Urothelium cell line (cell line): ENCODE measurements around the gene DOC2A.
"Not testable (repeated sequence)": the region's sequence is repeated elsewhere in the genome, so short reads cannot be mapped to it uniquely, and the experiment has no call there.

Experiments used
- DNase-seq: peaks from one replicate; pipeline ENCODE4 v3.0.0; 2011; ENCODE audit warnings: low spot score, mixed read lengths
- FAIRE-seq: peaks from 2 replicates; lab custom pipeline; 2011; peaks lifted over from hg19 to GRCh38; lab: Jason Lieb, UNC

The DOC2A gene

GRCh38 chr16:29973384-29974246 is 37.2 kb downstream of the DOC2A start, which contains the start of gene TAOK2:
TAOK2 (plus strand) TSS chr16:29973868; CDS start chr16:29977773, 3,905 bp downstream.
- peak; percentile 98 for DNase-seq
- no peak for FAIRE-seq

DNA sequence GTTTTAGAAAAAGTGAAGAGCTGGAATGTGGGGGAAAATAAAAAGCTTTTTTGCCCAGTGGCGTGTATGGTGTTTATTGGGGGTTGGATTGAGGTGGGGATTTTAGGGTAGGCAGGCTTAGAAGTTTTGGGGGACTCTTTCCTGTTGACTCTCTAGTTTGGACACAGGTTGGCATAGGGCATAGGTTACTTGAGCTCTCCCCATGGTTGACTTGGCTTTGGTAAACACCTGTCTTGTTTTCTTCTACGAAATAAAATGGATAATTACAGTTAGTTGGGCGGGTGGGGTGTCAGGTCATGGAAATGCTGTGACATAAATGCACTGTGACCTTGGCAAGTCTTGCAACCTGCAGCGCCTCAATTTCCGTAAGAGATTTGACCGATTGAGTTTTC is 37.8 kb downstream of the DOC2A start:
- no peak for DNase-seq
- FAIRE-seq, result no peak

DNA sequence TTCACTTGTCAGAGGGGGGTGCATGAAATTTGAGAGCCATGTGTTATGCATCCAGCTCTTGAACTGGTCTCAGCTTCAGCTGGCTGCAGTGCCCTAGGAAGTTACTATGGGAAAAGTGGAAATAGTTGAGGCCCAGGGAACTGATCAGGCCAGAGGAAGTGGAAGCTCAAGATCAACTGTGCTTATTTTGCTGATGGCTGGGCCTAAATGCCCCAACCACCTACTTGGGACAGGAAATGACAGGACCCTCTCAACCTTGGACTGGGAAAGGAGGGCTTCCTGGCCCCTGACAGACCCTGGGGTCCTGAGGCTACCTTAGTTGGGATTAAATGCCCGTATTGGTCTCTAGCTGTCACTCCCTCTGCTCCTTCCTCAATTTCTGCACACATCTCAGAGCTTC is 38.3 kb downstream of the DOC2A start:
- DNase-seq (no peak), FAIRE-seq (no peak)

DNA sequence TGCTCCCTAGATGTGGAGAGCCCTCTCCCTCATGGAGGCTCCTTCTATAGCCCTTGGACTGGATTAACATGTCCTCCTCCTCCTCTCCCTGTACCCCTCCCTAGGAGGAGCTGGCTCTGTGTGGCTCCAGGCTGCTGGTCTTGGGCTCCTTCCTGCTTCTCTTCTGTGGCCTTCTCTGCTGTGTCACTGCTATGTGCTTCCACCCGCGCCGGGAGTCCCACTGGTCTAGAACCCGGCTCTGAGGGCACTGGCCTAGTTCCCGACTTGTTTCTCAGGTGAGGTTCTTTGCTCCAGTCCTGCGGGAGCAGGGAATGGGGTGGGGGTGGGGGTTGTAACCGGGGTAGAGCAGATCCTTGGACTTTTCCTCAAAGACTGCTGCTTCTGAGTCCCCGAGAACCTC is 39.5 kb downstream of the DOC2A start:
- no peak for DNase-seq
- no peak for FAIRE-seq

DNA sequence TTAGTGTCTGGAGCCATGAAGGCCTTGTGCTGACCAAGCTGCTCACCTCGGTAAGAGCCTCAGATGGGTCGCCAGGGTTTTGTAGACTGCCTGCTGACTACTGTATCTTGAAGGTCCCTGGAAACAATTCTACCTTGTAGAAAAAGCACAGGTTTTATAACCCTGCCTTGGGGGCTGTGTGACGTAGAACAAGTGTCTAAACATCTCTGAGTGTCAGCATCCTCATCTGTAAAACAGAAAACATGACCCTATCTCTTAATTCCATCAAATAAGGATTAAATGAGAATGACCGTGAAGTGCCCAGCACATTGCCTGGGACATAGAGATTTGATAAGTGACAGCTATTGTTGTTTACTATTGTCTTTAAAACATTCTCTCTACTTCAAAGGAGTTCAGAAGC is 42.6 kb downstream of the DOC2A start:
- no peak for FAIRE-seq
- DNase-seq, result no peak

GRCh38 chr16:29963021-29963743 is 47.6 kb downstream of the DOC2A start:
- no peak for DNase-seq
- FAIRE-seq, result no peak

DNA sequence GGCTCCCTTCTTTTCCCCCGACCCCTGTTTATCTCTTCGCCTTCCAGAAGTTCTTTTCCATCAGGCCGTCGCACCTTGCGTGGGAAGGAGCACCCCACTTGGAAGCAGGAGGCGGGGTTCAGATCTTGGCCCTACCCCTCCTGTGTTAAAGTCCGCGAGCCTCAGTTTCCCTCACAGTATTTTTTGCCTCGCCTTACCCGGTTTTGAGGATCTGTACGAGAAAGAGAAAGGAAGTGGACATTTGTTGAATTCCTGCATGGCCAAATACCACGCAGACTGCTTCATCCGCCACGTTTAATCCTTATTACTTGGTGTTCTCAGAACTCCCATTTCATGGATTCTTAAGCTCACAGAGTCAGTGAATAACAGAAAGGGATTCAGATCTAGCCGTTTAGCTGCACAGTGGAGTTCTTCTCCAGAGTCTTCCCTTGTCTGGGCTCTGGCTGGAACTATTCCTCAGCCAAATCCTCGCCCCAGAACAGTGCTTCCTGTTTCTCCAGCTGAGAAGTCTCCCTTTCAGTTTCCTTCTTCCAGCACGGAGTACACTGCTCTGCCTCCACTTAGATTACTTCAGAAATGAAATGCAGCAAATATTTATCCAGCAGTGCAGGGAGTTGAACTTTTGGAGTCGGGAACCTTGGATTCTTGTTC is 48.4 kb downstream of the DOC2A start:
- FAIRE-seq (no peak), DNase-seq (no peak)

GRCh38 chr16:29961479-29962343 is 49.1 kb downstream of the DOC2A start, which contains the start of gene TMEM219:
TMEM219 (plus strand) TSS chr16:29962079; CDS start chr16:29963144, 1,065 bp downstream.
- peak; percentile 96 for DNase-seq
- no peak for FAIRE-seq

- no peak for FAIRE-seq
- no peak for DNase-seq
Observed at GRCh38 chr16:29961127-29961478, 49.7 kb downstream of the DOC2A start.

DNA sequence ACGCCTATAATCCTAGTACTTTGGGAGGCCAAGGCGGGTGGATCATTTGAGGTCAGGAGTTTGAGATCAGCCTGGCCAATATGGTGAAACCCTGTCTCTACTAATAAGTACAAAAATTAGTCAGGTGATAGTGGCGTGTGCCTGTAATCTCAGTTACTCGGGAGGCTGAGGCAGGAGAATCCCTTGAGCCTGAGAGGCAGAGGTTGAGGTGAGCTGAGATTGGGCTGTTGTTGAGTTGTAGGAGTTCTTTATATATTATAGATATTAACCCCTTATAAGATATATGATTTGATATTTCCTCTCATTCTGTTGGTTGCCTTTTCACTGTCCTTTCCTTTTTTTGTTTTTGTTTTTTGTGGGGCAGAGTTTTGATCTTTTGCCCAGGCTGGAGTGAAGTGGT is 51.0 kb downstream of the DOC2A start:
- DNase-seq, FAIRE-seq: not testable (repeated sequence)

GRCh38 chr16:29959293-29959692 is 51.5 kb downstream of the DOC2A start:
- DNase-seq (no peak), FAIRE-seq (no peak)

GRCh38 chr16:29958756-29959155 is 52.1 kb downstream of the DOC2A start:
- no peak for DNase-seq

More at GRCh38 chr16:29958756-29959155, 52.1 kb downstream of the DOC2A start:
- FAIRE-seq, result no peak
